ENCODE results near the gene CREB3L1. TPM values are rescaled to one million over a fixed set of nuclear protein-coding genes. Genes with fewer than 3 reads are reported as not detected.

CREB3L1 gene
- total RNA-seq, 1 experiment from 2014 or later = 3.3 TPM

DNA sequence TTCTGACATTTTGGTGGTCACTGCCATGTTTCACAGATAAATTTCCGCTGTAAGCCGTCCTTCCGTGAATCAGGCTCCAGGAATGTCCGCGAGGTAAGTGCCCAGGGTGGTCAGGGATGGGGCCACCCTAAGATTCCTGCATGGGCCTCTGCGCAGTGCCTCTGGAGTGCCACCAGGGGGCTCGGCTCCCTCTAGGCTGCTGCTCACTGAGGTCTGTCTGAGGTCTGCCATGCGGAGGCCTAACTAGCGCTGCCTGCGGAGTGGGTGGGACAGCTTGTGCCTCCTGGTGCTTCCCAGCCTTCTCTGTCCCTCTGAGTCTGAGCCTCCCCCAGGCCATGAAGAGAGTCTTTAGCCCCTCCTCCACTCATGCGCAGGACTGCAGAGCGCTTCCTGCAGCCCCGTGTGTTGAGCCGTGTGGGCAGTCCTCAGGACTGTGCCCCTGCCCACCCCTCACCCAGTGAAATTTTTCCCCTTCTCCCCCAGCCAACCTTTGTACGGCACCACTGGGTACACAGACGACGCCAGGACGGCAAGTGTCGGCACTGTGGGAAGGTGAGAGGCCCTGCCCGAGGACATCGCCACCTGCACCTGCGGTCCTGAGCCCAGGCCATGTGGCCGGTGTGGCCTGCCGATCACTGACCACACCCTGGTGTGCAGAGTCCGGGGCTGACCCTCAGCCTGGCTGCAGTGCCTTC lies 92.1 kb downstream of the CREB3L1 start:
- Histone ChIP-seq H4K20me1 (ENCODE audit: control insufficient read depth, insufficient read depth, insufficient read length) (no peaks in the 10 kb centered on the region), H3K27me3 (ENCODE audit: insufficient read depth, low read length) (no peaks in the 10 kb centered on the region), H3K23me2 (ENCODE audit: insufficient read length, low read depth, low read length, poor library complexity, severe bottlenecking) (no peaks in the 10 kb centered on the region), H3K9ac (ENCODE audit: extremely low read depth, insufficient read length, low read length) (no peak overlapping the region), H2BK5ac (ENCODE audit: insufficient read length, low read length) (no peak overlapping the region), H2BK12ac (ENCODE audit: insufficient read length, low read depth, low read length) (no peak overlapping the region), H2BK15ac (ENCODE audit: low read depth, low read length) (no peak overlapping the region), H2AFZ (ENCODE audit: low read length) (no peak overlapping the region), H3K18ac (ENCODE audit: insufficient read length, low read depth, low read length) (no peak overlapping the region), H3K23ac (ENCODE audit: insufficient read length, low read depth, low read length) (no peak overlapping the region), H4K5ac (ENCODE audit: insufficient read length, low read depth, low read length) (no peak overlapping the region), H2BK120ac (ENCODE audit: low read depth, low read length, poor library complexity, severe bottlenecking) (no peak overlapping the region), H3K9me3 (ENCODE audit: control insufficient read depth, low read depth, low read length) (no peaks in the 10 kb centered on the region), H3K4me2 (ENCODE audit: insufficient read depth, insufficient read length, low read length) (no peak overlapping the region), H3T11ph (ENCODE audit: low read length) (no peak overlapping the region), H3K79me2 (ENCODE audit: insufficient read depth, low read length) (no peaks in the 10 kb centered on the region), H2BK20ac (ENCODE audit: low read depth, low read length, poor library complexity, severe bottlenecking) (no peak overlapping the region), H3K79me1 (ENCODE audit: insufficient read depth, low read depth, low read length, poor library complexity, severe bottlenecking) (no peaks in the 10 kb centered on the region), H3K4ac (ENCODE audit: low read depth, low read length) (no peak overlapping the region), H4K91ac (ENCODE audit: insufficient read length, low read depth, low read length) (no peak overlapping the region), H2AK5ac (ENCODE audit: insufficient read length, low read length) (no peak overlapping the region), H3K56ac (ENCODE audit: insufficient read length, low read depth, low read length) (no peak overlapping the region), H4K8ac (replicated peaks; ENCODE audit: insufficient read length, low read depth, low read length) (no peak overlapping the region), H3K27ac (ENCODE audit: insufficient read length, low read depth, low read length) (no peak overlapping the region), H3K4me1 (ENCODE audit: insufficient read depth, low read length) (peaks cover 3% of the 10 kb centered on the region; the same call in 1 of the 2 replicates), H3K14ac (ENCODE audit: insufficient read depth, low read length) (no peak overlapping the region)
- TF ChIP-seq, protein P1, sequence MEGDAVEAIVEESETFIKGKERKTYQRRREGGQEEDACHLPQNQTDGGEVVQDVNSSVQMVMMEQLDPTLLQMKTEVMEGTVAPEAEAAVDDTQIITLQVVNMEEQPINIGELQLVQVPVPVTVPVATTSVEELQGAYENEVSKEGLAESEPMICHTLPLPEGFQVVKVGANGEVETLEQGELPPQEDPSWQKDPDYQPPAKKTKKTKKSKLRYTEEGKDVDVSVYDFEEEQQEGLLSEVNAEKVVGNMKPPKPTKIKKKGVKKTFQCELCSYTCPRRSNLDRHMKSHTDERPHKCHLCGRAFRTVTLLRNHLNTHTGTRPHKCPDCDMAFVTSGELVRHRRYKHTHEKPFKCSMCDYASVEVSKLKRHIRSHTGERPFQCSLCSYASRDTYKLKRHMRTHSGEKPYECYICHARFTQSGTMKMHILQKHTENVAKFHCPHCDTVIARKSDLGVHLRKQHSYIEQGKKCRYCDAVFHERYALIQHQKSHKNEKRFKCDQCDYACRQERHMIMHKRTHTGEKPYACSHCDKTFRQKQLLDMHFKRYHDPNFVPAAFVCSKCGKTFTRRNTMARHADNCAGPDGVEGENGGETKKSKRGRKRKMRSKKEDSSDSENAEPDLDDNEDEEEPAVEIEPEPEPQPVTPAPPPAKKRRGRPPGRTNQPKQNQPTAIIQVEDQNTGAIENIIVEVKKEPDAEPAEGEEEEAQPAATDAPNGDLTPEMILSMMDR (conservative IDR thresholded peaks at IDR 0.05) = peak; percentile 91
- Mint-ChIP-seq H3K4me3 (peak overlapping the region in 1 of 2 experiments; percentile 12; a peak in 1 of 5 replicates), H3K27ac (peak overlapping the region in 2 of 3 experiments; percentile 88 to 91; a peak in 2 of 7 replicates), H3K9me3 (no peaks in the 10 kb centered on the region), H3K36me3 (ENCODE audit: insufficient read depth in 1 of 3, low read depth in 3 of 3) (peaks cover 10 to 38% (median 33%) of the 10 kb centered on the region in 3 experiments; a peak in 6 of 7 replicates), H3K4me1 (peaks cover 14 to 27% of the 10 kb centered on the region in 2 experiments), H3K27me3 (ENCODE audit: low read depth) (no peaks in the 10 kb centered on the region)
- WGBS (ENCODE audit: extremely low coverage, insufficient read length, low lambda C conversion rate) = no CpG with 5 or more reads among the region's 25 CpGs
- DNase-seq = peak; percentile 91
